Measurements from ENCODE around the gene TP53BP2.
A peak's percentile ranks its signal among the peaks of the same experiment; 100 is the strongest.
"Not testable (repeated sequence)": the region's sequence is repeated elsewhere in the genome, so short reads cannot be mapped to it uniquely, and the experiment has no call there.

TP53BP2 gene

DNA sequence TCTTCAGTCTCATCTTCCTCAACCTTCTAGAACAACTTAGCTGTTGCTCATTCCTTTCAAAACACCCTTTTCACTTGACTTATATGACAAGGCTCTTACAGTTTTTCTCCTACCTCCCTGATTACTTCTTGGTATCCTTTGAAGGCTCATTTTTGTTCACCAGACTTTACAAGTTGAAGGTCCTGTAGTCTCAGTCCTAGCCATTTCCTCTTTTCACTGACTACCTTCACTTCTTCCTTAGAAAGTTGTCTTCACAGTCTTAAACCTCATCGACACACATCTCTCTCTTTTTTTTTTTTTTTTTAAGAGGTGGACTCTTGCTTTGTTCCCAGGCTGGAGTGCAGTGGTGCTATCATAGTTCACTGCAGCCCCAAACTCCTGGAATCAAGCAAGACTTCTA lies 6.6 kb upstream of the TP53BP2 start:
- DNase-seq (ENCODE audit: low read depth) = no peak

DNA sequence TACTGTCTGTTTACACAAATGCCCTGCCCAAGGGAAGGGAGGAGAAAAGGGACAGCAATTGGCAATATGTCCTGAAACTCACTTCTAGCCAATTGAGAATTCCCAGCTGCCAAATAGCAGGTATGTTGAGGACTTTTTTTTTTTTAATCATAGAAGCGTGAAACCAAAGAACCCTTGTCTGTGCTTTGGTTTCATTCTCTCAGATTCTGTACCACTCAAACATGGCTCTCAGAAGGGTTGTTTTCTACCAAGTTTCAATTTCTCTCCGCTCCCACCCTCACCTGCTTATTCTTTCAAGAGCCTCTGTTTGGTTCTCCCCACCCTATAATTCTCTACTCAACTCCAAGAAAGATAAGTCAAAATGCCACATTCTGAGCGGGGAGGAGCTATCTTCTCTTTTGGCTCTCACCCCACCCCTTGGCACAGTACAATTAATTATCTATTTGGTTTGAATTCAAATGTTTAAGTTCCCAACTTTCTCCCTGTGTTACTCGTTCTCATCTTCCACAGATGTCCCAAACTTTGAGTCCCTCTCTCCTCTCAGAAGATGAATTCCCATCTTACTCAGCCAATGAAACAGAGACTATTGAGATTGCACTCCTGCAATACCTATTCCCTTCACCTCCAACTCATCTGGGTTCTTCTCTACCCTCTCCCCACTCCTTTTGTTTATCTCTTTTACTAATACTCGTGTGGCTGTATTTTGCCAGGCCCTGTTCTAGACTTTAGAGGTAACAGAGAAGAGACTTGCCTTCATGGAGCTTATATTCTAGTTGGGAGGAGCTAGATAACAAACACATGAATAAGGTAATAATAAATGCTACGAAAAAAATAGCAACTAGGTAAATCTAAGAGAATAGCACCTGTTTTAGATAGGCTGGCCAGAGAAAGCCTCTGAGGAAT lies 3.9 kb upstream of the TP53BP2 start:
- no peak for DNase-seq (ENCODE audit: low read depth)

DNA sequence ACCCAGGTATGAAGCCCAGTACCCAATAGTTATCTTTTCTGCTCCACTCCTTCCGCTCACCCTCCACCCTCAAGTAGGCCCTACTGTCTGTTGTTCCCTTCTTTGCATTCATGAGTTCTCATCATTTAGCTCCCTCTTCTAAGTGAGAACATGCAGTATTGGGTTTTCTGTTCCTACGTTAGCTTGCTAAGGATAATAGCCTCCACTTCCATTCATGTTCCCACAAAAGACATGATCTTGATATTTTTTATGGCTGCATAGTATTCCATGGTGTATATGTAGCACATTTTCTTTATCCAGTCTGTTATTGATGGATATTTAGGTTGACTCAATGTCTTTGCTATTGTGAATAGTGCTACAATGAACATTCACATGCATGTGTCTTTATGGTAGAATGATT lies 2.8 kb upstream of the TP53BP2 start:
- no peak for DNase-seq (ENCODE audit: low read depth)

DNA sequence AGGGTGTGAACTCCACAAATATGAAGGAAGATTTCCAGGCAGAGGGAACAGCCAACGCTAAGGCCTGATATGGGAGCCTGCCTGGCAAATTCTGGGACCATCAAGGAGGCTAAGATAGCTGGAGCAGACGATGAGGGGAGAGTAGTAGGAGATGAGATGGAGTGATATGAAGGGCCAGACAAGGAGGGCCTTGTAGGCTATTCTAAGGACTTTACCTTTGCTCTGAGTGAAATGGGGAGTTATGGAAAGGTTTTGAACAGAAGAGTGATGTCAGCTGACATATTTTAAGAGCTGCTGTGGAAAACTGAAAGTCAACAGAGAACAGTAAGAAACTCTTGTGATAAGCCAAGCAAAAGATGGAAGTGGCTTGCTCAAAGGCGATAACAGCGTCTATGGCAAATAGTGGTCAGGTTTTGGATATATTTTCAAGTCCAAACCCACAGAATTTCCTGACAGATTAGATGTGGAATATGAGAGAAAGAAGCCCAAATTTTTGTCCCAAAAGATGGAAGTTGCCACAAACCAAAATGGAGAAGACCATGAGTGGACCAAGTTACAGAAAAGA lies 2.1 kb upstream of the TP53BP2 start:
- no peak for DNase-seq (ENCODE audit: low read depth)

DNA sequence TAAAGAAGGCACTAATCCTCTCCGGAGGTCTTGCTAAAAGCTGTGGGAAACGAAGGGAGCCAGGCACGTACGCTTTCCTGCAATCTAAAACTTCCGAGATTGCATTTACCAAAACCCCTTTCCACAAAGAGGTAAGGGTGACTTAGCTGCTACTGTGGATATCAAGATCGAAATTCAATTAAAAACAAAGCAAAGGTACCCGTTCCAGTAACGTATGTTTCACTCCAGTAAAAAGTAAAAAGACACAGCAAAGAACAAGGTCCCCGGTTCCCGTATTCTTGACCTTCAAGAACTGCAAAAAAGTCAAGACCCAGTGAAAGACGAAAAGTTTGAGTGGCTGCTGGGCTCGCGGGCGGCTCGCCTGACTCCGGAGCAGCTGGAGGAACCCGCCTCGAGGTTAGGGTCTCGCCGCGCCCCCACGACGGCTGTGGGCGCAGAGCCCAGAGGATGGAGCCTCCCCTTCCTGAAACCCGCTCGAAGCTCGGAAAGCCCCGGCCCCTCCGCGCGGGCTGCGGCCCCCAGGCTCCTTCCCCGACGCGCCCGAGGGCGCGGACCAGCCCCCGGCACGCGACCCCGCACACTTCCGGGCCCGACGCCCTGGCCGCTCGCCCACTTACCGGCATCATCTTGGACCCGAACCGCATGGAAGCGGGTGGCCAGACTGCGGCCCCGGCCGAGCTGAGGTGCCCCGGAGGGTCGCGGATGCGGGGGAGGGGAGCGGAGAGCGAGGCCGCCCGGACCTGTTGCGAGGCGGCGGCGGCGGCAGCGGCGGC lies 524 bp downstream of the TP53BP2 start:
- DNase-seq (ENCODE audit: low read depth) = peak; percentile 53

DNA sequence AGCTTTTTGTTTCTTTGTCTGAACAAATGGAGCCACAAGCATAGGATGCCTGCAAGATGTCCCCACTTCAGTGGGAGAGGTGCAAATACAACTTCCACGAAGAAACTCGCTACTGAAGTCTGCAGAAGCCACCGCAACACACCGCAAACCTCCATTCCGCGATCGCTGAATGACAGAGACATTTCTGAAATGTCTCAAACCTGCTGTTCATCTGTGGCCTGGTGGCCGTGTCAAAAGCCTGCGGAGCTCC lies 1.0 kb downstream of the TP53BP2 start:
- peak; percentile 36 for DNase-seq (ENCODE audit: low read depth)

DNA sequence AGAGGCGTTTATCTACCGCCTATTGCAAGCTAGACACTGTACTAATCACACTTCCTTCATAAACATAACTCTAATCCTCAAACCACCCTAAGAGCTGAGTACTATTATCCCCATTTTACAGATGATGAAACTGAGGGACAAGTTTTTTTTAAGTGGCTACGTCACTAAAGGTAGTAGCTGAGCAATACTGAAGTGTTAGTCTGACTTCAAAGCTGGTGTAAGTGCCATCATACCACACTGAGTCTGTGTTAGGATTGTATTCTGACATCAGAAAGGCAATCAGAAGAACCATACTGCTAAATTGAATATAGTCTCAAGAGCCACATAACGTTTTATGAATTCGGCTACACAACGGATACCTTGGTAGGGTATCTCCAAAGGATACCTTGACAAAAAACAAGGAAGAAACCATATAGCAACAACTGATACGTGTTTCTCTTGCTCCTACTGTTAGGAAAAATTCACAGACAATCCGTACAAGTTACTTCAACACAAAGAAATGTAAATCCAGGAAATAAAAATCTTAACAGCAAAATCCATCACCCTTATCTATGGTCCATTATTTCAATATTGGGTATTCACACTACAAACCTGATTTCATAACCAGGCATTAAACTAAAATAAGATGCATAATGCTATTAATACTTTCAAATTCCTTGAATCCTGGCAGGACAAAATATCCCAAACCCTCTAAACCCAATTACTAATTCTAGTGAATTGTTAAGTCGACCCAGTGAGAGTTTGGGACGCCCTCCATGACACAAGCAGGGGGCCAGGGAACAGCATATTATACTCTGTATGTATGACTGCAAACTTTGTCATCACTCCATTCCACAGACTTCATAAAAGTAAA lies 1.6 kb downstream of the TP53BP2 start:
- no peak for DNase-seq (ENCODE audit: low read depth)

DNA sequence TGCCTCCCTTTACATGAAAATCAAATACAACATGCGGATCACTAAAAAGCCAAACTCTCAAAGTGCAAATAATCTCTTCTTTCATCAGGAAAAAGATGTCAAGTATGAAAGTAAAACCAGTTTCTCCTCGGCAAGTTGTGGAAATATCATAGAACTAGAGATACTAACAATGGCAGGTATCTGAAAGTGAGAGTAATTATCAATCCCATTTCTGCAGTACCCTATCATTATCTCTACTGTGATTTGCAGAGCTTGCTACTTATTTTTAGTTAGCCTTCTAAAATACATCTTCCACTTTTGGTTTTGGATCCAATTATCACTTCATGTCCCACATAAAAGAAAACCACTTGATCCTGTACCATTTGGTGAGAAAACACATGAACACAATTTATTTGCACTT lies 3.0 kb downstream of the TP53BP2 start:
- no peak for DNase-seq (ENCODE audit: low read depth)

DNA sequence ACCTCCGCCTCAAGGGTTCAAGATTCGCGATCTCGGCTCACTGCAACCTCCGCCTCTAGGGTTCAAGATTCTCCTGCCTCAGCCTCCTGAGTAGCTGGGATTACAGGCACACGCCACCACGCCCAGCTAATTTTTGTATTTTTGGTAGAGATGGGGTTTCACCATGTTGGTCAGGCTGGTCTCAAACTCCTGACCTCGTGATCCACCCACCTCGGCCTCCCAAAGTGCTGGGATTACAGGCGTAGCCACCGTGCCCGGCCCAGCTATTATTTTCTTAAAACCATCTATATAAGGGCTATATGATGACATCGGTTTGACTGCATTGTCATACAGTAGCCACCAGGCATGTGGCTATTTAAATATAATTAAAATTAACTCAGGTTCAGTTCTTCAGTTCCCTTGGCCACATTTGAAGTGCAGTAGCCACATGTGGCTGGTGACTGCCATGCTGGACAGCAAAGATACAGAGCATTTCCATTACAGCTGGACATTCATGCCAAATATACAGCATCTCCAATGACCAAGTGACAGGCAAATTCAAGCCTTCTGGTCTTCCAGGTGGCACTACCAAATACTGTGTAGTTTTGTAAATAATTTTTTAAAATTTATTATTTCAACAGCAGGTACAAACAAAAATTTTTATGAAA lies 3.6 kb downstream of the TP53BP2 start:
- DNase-seq (ENCODE audit: low read depth) = not testable (repeated sequence)

DNA sequence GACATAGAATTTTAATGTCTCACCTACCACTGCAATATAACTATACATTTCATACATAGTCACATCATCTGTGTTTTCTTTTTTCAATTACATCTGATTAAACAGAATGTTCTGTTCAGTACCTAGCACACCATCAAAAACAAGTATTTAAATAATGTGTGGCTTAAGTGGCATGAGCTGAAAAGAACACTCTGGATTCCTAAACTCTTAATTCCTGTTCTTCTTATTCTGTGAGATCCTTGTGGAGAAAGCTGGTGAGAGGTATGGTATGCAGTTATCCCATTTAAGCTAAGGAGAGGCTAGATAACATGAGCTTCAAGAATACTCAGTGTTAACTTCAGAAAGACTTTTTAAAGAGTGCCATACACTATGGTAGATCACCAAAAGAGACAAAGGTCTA lies 5.5 kb downstream of the TP53BP2 start:
- no peak for DNase-seq (ENCODE audit: low read depth)

DNA sequence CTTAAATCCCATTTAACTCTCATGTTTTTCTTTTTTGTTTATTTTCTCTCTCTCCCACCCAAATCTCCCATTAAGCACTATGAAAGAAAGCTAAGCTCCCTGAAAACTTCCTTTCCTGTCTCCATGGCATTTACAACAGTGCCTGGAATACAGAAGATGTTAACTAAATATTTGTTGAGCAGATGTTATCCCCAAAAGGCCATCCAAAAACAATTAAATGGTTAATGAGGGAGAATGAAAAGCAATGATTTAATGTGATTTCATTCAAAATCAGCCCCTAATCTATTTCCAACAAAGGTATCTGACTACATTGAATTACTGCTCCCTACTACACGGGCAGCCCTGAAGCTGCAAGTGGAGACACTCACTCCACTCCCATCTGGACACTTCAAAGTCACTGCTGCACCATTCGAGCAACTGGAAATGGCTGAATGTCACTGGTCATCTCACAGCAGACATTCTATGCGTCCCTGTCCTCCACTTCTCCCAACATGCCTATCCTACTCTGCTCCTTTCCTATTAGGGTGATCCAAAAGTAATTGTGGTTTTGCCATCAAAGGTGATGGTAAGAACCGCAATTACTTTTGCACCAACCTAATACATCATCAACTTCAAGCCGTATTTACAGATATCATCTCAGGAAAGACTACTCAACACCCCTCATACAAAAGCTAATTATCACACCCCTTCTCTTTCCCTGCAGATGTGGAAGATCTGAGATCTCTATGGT lies 7.5 kb downstream of the TP53BP2 start:
- no peak for DNase-seq (ENCODE audit: low read depth)

DNA sequence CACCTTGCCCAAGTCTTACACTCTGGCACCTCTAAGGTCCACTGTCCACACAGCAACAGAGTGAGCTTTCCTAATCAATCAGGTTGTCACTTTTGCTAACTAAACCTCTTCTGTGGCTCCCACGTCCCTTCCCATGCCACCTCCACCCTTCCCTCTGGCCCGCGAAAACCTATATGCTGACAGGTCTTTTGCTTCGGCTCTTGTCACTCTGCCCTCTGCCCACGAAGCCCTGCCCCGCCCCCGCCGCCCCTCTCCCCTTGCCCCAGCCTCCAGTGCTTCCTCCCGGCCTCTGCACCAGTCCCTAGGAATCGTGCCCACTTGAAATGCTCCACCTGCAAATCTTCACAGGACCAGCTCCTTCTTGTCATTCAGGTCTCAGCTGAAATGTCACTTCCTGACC lies 8.1 kb downstream of the TP53BP2 start:
- no peak for DNase-seq (ENCODE audit: low read depth)

DNA sequence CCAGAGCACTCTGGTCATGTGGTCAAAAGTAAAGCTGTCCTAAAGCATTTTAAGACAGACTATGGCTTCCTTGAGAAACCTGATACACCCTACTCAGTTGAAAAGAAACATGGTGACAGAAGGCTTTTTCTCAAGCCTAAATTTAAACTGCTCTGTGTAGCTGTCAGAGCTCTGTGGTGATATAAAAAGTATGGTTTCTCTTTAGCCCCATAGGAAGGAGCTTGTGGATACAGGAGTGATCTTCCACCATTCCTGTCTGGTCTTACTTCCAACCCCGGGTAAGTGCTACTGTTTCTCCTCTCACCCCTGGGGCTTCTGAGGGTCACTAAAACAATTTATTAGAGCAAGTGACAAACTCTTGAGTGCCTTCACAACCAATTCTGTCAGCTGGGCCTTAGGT lies 8.5 kb downstream of the TP53BP2 start:
- no peak for DNase-seq (ENCODE audit: low read depth)

DNA sequence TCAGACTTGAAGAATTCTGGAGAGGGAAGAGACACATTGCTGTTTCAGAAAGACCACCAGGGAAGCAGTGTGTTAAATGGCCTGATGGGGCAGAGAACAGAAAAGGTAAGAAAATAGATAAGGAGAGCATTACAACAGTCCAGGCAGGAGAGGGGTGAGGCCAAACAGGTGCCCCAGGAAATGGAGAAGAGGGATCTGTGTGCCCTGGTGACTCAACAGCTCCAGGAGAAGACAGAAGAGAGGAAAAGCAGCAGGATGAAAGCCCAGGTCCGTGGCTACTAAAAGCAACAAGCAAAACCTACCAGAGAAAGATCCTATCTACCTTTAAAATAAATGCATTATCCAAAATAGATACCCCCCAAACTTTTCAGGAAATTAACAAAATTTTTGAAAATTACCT lies 9.2 kb downstream of the TP53BP2 start:
- no peak for DNase-seq (ENCODE audit: low read depth)

DNA sequence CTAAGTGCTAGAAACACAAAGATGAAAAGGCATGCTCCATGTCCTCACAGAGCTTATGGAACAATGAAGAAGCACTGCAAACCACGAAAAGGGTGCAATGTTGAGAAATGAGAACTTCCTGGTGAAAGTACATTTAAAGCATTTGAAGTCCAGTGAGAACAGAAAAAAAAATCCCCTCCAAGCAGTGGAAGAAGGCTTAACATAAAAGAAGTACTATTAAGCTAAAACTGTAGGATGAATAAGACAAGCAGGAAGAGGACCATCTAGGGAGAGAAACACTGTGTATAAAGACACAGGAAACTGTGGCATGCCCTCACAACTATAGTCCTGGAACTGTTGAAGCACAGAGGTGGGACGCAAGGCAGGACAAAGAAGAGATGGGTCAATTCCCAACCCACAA lies 10.0 kb downstream of the TP53BP2 start:
- no peak for DNase-seq (ENCODE audit: low read depth)

DNA sequence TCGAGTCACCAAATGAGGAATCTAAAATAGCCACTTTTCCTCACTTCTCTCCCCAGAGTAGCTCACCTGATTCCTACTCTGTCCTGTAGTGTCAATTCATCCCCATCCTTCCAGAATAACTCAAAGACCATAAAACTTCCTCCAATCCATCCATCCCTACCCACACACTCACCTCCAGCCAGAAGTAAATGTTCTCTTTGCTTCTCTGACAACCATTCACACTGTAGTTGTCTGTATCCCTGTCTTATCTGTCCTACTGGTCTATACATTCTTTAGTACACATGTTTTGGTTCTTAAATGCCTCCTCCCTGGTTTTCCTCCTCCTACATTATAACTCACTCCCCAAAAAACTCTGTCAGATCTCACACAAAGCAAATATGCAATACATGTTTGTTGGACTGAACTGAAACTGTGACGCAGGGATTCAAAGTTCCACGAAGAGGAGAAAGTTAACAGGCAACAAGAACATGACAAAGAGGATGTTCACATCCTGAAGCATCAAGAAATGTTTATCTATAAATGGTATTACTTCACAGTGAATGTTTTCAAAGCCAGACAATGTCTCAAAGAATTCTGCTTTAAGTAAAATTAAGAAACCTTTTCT lies 11.0 kb downstream of the TP53BP2 start:
- no peak for DNase-seq (ENCODE audit: low read depth)

DNA sequence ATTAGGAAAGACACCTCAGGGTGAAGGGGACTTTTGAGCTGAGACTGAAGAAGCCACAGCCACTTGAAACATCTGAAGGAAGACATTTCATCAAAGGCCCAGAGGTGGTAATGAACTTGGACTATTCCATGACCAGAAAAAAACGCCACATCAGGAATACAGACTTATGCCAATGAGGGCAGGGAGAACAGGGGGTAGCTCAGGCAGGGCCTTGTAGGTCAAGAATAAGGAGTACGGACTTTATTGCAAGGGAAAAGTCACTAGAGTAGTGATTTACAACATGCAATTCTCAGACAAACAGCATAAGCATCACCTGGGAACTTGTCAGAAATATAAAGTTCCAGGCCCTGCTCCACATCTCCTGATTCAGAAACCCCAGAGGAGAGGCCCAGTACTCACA lies 11.8 kb downstream of the TP53BP2 start:
- no peak for DNase-seq (ENCODE audit: low read depth)

DNA sequence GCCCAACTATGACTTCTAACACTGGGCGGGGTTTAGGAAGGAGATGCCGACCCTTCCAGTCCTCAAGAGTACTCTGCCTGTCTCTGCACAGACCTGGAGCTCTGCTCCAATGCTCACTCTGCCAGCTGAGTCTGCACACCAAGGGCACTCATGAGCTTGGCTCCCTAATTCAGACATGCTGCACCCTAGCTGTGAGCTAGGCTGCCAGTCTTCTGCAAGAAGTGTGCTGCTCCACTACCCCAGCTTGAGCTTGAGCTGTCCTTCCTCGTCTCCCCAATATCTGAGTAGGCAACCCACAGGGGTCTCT lies 13.2 kb downstream of the TP53BP2 start:
- no peak for DNase-seq (ENCODE audit: low read depth)

DNA sequence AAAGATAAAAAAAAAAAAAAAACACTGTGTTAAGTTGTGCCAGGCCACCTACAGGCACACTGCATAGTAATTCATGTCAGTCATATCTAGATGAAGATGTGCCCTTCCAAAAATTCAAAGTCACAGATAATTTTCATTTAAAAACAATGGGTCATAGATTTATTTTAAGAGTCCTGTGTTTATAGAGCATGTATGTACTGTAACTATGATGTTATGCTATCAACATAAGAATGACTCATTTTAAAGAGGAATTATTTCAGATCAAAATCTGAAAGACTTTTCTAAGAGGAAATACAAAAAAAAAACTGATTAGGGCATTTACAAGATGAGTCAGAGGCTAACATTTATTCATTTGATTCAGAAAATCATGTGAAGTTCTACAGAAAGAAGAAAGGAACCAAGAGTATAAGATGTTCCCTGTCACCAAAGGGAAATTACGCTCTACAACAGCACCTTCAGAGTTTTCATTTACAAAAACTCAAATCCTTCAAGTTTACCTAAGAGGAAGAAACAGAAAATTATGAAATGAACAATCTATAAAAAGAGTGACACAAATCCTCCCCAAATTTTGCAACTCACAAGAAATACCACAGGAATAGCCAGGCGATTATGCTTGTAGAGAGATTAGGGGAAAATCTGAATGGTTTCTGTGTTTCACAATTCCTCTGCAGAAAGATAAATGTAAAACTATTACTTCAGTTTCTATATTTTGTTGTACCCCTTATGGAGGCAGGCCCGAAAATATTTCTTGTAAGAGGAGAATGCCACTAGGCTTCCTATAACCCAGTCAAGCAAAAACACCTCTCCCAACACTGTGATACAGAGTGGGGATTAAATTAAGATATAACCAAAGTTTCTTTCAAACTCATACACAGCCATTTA lies 13.8 kb downstream of the TP53BP2 start:
- no peak for DNase-seq (ENCODE audit: low read depth)

DNA sequence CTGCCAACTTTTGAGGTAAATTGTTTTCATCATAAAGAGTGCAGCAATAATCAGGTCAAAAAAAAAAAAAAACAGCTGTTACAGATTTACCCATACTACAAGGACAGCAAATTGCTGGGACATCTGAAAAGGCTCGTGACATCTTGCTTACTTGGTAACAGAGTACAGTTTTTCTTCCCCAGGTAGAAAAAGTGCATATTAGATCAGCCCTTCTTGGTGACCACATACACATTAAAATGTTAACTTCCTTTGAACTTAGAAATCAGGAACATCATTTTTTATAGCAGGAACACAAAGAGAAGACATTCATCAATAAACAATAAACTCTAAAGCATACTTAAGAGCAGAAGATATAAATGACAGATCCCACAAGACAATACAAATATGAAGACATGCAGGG lies 16.1 kb downstream of the TP53BP2 start:
- DNase-seq (ENCODE audit: low read depth) = no peak
